Fibroblast of pulmonary artery (primary cell): Measurements from ENCODE around the gene HTRA3.
A peak's percentile ranks its signal among the peaks of the same experiment; 100 is the strongest.

Experiments used
- DNase-seq: peaks from one replicate; pipeline ENCODE4 v3.0.0-alpha.2; 2010; ENCODE audit warnings: low read depth
- H3K4me3 ChIP-seq: replicated peaks from 2 replicates; pipeline ENCODE4 v1.5.1; 2011; ENCODE audit warnings: low read depth, mild to moderate bottlenecking, control low read depth, low read length, moderate library complexity
- TF ChIP-seq, protein P1 (sequence below): IDR thresholded peaks from 2 replicates; pipeline ENCODE4 v1.5.1; 2011; ENCODE audit warnings: mild to moderate bottlenecking, control low read depth, low read length, inconsistent platforms; ENCODE audit errors: missing control alignments

HTRA3 gene

DNA sequence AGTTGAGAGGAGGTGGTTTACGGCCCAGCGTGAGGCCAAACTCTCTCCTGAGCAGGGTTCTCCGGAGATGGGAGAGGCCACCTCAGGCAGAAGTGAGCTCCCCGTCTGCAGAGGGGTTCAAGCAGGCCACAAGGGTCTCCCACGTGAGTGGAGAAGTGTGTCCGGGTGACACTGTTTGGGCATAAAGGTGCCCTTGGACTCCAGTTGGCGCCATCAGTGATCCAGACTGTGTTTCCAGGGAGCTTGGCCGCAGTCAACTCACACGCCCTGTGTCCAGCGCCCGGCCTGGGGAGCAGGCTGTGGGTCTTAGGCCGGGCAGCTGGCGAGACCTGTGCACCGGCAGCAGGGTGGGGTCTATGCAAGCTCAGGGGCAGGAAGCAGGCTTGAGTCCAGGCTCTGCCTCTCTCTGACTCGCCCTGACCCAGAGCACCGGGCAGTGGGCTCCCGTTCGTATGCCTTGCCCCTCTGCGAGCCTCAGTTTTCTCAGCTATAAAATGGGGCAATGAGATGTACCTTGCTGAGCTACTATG is 24.6 kb upstream of the HTRA3 start:
- TF ChIP-seq, protein P1, sequence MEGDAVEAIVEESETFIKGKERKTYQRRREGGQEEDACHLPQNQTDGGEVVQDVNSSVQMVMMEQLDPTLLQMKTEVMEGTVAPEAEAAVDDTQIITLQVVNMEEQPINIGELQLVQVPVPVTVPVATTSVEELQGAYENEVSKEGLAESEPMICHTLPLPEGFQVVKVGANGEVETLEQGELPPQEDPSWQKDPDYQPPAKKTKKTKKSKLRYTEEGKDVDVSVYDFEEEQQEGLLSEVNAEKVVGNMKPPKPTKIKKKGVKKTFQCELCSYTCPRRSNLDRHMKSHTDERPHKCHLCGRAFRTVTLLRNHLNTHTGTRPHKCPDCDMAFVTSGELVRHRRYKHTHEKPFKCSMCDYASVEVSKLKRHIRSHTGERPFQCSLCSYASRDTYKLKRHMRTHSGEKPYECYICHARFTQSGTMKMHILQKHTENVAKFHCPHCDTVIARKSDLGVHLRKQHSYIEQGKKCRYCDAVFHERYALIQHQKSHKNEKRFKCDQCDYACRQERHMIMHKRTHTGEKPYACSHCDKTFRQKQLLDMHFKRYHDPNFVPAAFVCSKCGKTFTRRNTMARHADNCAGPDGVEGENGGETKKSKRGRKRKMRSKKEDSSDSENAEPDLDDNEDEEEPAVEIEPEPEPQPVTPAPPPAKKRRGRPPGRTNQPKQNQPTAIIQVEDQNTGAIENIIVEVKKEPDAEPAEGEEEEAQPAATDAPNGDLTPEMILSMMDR: no peak
- DNase-seq: no peak

DNA sequence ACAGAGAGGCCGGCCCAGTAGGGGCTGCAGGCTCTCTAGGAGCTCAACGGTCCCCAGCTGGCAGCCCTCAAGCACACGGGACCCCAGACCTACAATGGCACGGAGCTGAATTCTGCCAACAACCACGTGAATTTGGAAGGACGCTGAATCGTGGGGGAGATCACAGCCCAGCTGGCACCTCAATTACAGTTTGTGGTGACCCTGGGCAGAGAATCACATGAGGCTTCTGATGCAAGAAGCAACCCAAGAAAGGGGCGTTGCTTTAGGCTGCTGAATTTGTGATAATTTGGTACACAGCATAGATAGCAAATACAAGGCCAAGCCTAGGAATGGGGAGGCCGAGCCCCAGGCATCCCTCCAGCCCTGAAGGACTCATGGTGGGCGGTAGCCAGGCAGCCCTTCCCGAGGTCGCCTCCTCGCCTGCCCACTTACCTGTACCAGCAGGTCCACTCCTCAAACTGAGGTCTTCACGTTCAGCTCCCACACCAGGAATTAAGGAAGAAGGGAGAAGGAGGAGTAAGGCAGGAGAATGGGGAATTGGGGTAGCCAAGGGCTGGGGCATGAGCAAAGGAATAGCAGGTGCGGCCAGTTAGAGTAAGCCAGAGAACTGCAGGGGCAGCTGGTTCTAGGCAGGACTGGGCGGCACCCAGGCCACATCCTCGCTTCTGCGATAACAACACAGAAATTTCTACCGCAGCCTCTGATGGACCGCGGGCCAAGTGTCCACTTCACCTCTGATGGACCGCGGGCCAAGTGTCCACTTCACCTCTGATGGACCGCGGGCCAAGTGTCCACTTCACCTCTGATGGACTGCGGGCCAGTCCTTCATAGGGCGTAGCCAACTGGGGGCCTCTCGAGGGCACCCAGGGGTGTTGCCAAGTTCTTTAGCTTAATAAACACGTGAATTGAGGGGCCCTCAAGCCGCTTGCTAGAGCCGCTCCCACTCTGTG is 23.4 kb upstream of the HTRA3 start:
- no peak for DNase-seq
- H3K4me3 ChIP-seq: no peak overlapping the region
- TF ChIP-seq, protein P1: no peak

More for the DNA sequence above, 24.6 kb upstream of the HTRA3 start:
- no peak overlapping the region for H3K4me3 ChIP-seq

DNA sequence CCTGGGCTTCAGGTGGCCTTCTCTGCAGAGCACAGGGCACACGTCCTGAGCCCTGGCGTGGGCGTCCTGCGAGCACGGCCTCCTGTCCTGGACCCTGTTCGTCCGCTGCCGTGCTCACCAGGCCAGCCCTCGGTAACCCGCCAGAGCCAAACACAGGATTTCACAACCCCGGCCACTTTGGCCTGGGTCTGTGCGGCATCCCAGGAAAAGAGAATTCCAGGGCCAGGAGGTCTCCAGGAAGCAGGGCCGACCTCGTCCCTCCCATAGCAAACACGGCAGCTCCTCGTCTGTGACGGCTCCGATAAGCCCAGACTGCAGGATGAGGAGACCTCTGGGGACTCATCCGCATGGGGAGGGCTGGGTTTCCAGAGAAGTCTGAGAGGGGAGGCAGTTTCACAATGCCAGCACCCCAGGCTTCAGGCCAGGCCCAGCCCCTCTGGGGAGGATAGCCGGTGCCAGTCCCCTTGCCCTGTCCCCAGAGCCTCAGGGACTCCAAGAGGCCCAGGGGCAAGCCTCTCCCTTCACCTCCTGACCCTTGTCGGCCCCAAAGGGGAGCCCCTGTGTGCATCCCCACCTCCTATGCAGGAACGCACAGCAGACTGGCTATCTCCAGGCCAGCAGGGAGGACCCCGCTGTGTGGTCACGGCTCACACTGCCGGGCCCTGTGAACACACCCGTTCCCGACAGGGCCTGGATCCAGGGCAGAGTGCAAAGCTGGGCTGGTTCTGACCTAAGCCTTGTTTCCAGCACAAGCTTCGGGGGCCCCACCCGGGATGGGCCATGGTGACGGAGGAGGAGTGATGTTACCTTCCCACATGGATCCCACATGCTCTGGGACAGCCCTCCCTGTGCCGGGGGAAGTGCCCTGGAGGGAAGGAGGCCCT is 22.3 kb upstream of the HTRA3 start:
- H3K4me3 ChIP-seq: no peak overlapping the region
- TF ChIP-seq, protein P1: no peak
- peak; percentile 35 for DNase-seq

DNA sequence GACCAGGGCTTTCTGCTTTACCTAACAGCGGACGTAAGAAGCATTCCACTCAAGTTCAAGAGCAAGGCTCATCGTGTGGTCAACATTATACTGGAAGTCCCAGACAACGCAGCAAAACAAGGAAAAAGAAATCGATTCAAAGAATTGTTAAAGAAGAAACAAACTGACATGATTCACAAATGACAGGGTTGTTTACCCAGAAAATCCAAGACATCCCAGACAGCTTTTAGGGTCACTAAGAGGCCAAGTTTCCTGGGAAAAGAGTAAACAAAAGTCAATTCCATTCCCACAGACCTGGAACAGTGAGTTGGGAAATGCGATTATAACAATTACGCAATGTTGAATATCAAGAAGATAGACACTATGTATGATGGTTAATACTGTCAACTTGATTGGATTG is 21.5 kb upstream of the HTRA3 start:
- H3K4me3 ChIP-seq: no peak overlapping the region
- TF ChIP-seq, protein P1: no peak
- DNase-seq: peak; percentile 56

DNA sequence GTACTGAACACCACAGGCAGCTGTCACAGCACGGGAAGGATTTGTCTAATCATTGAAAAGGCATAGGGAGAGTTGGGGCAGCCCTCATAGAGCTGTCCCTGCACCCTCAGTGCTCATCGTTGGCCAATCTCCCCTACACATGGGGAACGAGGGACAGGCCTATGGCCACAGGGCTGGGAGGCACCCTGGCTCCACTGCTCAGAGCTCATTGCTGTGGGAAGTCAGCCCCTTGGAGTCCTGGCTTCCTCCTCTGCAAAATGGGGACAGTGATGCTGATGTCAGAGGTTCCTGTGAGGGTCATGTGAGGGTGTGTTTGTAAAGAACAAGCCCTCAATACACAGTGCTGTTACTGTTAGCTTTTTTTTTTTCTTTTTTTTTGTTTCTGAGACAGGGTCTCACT is 19.3 kb upstream of the HTRA3 start:
- H3K4me3 ChIP-seq: no peak overlapping the region
- TF ChIP-seq, protein P1: no peak
- no peak for DNase-seq

DNA sequence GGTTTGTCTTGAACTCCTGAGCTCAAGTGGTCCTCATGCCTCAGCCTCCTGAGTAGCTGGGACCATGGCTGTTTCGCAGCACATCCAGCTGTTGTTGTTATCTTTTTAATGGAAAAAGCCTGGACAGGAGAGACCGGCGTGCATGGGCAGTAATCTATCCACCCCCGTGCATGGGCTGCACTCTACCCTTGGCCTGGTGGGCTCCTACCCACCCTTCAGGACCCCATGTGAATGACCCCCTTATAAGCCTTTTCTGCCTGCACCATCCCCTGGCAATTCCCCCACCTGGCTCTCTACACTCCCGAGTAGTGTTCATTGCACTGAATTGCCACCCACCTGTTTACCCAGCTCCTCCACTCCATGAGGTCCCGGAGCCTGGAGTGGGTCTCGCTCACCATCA is 18.9 kb upstream of the HTRA3 start:
- TF ChIP-seq, protein P1: no peak
- no peak for DNase-seq
- no peak overlapping the region for H3K4me3 ChIP-seq
